LNCAP (cell line): ENCODE results near the gene PROSER2.

Experiments used
- CTCF ChIP-seq: fragments of 450-650 bp; IDR thresholded peaks from 2 replicates; pipeline ENCODE4 v1.5.1; 2017; ENCODE audit warnings: mild to moderate bottlenecking

PROSER2 gene

DNA sequence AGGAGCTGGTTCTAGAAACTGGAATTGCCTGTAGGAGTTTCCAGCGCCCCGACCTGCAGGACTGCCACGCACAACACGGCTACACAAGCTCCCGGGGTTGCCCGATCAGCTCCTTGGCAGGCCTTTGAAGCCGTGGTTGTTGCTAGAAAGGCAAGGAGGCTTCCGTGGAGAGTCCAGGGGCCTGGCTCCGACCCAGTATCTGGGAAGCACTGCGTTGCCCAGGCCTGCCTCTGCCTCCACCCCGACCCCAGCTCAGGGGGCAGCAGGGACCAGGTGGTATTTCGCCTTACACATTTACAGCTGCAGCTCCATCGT lies 54.4 kb downstream of the PROSER2 start:
- TF ChIP-seq CTCF = no peak

DNA sequence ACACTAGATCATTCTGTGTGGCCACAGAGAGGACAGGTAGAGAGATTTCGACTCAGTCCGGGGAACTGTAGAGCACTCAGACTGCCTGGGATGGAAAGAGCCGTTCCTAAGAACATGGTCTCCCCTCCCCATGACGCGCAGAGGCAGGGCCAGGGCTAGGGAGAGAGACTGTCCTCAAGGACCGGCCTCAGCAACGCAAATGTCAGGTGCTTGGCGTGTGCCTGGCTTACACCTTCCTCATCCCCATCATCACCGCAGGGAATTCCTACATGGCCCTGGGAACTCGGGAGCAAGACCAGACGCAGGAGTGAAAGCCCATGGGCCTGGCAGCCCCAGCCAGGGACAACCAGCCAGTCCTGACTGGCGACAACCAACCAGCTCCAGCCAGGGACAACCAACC lies 55.6 kb downstream of the PROSER2 start:
- TF ChIP-seq CTCF = no peak

DNA sequence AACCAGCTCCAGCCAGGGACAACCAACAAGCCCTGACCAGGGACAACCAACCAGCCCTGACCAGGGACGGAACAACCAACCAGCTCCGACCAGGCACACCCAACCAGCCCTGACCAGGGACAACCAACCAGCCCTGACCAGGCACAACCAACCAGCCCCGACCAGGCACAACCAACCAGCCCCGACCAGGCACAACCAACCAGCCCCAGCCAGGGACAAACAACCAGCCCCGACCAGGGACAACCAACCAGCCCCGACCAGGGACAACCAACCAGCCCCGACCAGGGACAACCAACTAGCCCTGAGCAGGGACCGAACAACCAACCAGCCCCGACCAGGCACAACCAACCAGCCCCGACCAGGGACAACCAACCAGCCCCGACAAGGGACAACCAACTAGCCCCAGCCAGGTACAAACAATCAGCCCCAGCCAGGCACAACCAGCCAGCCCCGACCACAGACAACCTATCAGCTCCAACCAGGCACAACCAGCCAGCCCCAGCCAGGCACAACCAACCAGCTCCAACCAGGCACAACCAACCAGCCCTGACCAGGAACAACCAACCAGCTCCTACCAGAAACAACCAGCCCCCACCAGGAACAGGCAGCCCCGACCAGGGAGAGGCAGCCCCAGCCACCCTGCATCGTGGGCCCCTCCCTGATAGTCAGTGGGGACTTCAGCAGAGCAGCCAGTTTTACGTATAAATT lies 56.4 kb downstream of the PROSER2 start:
- no peak for TF ChIP-seq CTCF

GRCh38 chr10:11880151-11881029 lies 57.2 kb downstream of the PROSER2 start:
- no peak for TF ChIP-seq CTCF

DNA sequence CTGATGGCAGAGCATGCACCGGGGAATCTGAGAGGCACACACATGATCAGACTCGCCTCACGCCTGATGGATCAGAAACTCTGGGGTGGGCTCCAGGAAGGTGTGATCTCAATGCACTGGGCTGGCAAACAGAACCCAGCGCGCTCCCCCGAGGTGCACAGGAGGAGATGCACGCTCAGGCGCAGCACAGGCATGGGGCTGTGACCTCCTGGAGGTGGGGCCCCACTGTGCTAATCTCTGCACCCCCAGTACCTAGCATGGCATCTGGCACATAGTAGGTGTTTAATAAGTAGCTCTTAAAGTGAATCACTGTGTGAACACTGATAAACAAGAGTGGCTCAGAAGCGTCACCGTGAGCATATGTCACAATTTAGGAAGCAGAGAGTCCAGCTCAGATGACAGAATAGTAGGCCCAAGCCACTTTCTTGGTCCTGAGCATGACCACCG lies 57.9 kb downstream of the PROSER2 start:
- no peak for TF ChIP-seq CTCF

GRCh38 chr10:11881477-11882417 lies 58.6 kb downstream of the PROSER2 start:
- 0 out of 2 replicates have a peak, but pooled peaks have one; percentile 15 for TF ChIP-seq CTCF
